GM12873 (cell line): ENCODE results near the gene CISH.

Experiments
- CTCF ChIP-seq: IDR thresholded peaks from 2 replicates; pipeline ENCODE4 v1.5.1; 2012; ENCODE audit warnings: low read depth, mild to moderate bottlenecking, moderate library complexity, low read length, control low read depth; ENCODE audit not compliant: insufficient read depth; ENCODE audit errors: missing control alignments

Gene CISH

DNA sequence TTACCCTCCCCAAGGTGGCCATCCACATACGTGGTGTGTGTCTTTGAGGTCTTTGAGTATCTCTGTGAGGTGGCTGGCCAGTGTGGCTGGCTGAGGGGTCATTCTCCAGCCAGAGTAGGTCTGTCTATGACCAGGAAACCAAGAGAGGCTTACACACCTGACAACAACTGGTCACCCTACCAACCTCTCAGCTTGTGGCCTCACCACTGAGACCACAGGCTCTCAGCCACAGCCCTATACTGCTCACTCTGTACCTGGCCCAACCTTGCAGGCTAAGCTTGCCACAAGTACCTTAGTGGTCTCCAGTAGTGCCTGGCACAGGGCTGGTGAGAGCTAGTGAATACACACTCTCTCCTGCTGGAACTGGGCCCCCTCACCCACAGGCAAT is 37.1 kb downstream of the CISH start:
- TF ChIP-seq CTCF, result no peak

GRCh38 chr3:50573566-50574443 is 37.8 kb downstream of the CISH start:
- TF ChIP-seq CTCF, result no peak

DNA sequence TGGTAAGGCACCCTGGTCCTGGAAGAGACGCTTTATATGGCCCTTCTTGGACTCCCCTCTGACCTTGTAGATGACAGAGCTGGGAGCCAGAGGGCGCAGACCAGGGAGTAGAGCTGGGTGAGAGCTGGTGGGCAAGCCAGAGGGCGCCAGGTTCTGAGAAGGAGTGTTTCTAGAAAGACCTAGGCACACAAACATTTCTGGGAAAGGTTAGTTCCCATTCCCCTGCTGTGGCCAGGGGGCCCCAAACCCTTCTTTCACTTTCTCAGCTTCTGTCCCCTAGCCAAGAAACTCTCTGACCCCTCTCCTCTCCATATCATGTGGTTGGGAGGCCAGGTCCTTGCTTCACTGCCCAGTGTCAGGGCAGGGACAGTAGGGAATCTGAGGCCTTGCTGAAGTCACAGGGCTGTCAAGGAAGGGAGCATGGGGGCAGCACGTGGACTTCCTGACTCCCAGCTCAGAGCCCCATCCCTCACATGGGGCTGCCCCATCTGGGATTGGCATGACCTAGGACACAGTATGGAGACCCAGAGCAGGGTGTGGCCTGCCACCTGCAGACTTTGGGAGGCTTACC is 38.7 kb downstream of the CISH start:
- TF ChIP-seq CTCF, result no peak

DNA sequence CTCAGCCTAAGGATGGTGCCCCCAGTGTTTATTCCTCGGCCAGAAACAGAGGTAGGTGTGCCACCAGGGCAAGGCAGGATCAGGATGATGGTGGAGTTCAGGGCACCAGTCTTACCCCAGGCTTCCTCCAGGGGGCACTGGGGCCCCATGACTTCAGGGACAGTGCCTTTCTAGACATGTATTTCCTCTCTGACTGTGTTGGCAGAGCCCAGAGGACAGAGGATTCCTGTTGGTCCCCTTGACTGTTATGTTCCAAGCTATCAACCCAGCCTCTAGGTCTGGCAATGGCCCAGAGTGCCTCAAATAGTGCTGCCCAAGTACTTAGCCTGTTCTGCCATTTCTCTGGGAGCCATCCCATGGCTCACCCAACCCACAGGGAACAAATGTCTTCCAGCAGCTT is 39.4 kb downstream of the CISH start:
- TF ChIP-seq CTCF, result peak; percentile 98

DNA sequence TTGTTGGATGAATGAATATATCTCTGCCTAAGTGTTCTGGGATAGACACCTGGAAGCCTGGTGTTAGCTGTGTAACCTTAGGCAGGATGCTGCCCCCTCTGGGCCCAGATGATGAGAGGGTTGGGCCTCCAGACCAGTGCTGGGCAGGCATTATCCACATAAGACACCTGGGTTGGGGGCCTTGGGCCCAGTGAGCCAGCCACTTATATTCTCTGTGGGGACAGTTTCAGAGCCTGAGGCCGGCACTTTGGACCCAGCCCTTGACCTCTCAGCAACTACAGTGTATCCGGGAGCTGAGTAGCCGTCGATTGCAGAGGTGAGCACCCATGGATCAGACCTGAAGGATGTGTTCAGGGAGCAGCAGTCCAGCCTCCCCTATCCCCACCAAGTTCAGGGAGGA is 40.1 kb downstream of the CISH start:
- TF ChIP-seq CTCF, result no peak

DNA sequence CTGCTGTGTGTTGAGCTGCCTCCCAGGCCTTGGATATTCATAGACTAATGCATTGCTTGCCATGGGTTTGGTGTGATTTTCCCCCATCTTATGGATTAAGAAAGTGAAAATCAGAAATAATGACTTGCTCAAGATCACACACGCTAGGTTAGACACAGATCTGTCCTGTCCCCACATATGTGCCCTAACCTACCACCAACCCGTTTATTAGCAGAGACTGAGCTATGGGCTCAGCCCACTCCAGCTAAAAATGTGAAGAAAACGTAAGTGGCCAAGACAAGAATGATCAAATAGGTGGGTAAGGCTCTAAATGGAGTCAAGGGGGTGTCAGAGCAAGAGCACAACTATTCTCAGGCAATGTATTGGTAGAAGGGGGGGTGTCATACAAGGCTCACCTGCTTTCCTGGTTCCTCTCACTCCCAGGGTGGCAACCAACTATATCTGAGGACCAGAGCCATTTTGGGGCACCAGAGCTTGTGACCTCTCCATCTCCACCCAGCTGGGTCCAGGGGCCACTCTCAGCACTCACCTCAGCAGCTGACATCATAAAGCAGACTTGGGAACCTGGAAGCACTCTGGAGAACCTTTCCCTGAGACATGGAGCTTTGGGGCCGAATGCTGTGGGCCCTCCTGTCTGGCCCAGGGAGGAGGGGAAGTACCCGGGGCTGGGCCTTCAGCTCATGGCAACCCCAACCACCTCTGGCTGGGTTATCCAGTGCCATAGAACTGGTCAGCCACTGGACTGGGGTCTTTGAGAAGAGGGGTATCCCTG is 40.9 kb downstream of the CISH start:
- no peak for TF ChIP-seq CTCF
